GM21619 (cell line): ENCODE measurements around the gene NCOR1.
"Not testable (repeated sequence)": the region's sequence is repeated elsewhere in the genome, so short reads cannot be mapped to it uniquely, and the experiment has no call there.

Experiments
- ATAC-seq: cut with Tn5 transposase; IDR thresholded peaks from one replicate; pipeline ENCODE4 v1.9.1; 2021; ENCODE audit not compliant: unreplicated experiment

NCOR1 gene

DNA sequence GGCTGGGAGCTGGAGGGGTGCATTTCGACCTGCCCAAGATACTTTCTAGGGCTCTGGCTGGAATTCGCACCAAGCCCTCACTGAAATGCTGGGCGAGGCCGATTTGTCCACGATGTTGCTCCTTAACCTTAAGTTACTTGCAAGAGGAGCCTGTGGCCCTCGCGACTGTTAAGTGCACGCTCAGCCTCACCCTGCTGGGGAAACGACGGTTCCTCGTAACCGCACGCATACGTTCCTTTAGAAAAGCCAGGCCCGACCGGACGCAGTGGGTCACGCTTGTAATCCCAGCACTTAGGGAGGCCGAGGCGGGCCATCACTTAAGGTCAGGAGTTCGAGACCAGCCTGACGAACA, 607 bp upstream of the NCOR1 start:
- no peak for ATAC-seq

DNA sequence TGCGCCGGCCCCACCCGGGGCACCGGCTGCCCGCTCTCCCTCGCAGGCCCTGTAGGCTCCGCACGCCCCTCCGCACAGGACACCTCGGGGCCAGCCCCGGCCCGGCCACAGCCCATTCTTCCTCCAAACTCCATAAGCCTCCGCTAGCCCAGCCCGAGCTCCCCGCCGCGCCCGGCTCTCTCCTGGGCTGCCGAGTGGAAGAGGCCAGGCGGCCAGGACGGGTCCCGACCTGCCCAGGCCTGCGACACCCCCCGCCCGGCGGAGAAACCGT, 397 bp downstream of the NCOR1 start:
- ATAC-seq = peak; percentile 36

DNA sequence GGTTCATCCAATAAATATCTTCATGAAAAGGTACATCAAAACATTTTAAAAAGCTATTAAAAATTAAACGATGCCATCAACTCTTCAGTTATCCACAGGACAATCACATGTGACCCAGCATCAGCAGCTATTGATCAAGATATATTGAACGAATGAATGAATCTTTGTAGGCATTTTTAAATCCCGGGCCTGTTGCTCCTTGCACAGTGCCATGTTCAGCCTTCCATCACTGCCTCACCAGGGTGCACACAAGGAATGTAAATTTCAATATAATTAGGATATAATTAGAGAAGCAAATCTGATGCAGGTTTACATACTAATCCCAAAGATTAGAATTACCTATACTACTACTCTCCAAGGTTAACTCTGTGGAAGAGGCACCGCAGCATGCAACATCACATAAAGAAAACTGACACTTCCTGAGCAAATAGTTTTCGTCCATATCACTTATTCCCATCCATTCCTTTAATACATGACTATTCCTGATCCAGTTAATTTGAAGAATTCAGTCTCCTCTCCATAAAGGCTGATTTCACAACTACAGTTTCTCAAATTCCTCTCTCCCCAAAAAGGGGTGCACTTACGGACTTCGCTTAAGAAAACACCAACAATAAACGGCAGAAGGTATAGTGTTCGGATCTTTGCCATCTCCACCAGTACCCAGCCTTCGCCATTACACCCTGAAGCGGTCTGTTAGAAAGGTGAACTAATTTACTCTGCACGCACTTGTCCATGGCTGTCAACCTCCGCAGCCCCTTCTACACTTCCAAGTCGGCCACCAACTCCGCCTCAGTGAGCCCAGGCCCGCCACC, 938 bp downstream of the NCOR1 start:
- no peak for ATAC-seq

DNA sequence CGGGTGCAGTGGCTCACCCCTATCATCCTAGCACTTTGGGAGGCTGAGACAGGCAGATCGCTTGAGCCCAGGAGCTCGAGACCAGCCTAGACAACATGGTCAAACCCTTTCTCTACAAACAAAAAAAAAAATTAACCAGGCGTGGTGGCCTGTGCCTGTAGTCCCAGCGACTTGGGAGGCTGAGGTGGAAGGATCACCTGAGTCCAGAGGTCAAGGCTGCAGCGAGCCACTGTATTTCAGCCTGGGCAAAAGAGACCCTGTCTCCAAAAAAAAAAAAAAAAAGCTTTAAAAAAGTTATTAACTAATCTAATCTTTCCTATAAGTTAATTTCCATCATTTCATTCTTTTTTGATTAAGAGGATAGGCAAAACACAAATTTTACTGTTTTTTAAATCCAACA, 2.5 kb downstream of the NCOR1 start:
- no peak for ATAC-seq

DNA sequence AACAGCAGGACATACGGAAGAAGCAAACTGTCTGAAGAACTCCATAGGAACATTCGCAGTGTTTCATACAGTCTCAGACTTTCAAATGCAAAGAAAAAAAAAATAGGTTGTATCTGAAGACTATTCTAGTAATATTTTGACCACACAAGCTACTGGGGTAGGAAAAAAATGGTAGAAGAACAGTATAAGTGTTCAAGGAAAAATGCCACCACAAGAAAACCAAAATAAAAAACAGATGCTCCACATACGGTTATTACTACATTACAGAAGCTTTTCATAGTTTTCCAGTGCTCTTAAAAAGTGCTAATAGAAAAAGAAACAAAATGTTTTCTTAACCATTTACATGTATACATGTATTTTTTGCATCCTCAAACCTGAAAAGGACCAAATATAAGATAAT, 3.7 kb downstream of the NCOR1 start:
- no peak for ATAC-seq

DNA sequence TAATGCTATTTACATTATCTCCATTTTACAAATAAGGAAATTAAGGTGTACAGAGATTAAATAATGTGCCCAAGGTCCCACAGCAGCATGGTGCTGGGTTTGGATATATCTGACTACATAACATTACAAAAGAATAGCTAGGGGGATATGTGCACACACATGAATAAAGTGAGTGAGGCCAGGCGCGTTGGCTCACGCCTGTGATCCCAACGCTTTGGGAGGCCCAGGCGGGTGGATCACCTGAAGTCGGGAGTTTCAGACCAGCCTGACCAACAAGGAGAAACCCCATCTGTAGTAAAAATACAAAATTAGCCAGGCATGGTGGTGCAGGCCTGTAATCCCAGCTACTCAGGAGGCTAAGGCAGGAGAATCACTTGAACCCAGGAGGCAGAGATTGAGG, 10.6 kb downstream of the NCOR1 start:
- ATAC-seq = not testable (repeated sequence)

DNA sequence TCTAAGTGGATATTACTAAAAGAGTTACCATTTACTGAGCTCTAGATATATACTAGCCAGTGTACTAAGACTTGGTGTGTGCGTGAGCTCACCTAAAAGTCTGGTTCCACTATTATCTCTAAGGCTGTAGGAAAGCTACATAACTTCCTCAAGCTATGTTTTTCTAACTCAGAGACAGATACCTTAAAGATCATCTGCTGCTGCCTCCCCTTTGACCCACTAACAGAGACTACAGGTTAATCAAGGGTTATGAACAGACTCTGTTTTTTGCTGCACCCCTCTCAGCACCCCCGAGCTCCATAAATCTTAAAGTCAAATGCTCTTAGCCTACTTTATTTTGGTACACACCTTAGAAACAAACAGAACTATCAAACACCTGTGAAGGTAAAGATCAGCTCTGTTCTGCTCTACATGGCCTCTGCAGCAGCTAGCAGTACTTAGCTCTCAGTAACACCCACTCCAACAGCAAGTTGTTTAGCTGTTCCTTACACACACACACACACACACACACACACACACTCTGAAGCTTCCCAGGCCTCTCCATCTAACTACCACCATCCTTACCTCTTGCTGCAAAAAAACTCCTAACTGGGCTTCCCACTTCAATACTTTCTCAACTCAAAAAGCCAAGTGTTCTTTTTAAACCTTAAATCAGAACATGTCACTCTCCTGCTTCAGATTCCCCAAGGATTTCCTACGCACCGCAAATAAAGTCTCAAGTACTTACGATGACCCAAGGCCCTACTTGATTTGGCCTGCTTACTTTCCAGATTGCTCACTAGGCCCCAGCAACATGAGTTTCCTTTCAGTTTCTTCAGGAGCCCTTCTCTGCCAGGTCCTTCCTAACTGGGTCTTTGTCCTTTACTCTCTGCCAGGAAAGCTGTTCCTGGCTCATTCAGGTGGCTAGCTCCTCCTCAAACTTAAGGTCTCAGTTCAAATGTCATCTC, 12.5 kb downstream of the NCOR1 start:
- ATAC-seq = not testable (repeated sequence)

DNA sequence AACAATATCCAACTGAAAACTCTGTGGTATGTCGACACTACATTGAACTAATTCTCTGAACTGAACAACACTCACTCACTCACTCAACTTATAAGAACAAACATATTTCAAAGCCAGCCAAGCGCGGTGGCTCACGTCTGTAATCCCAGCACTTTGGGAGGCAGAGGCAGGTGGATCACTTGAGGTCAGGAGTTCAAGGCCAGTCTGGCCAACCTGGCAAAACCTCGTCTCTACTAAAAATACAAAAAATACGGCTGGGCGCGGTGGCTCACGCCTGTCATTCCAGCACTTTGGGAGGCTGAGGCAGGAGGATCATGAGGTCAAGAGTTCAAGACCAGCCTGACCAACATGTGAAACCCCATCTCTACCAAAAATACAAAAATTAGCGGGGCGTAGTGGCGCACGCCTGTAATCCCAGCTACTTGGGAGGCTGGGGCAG, 13.6 kb downstream of the NCOR1 start:
- not testable (repeated sequence) for ATAC-seq

DNA sequence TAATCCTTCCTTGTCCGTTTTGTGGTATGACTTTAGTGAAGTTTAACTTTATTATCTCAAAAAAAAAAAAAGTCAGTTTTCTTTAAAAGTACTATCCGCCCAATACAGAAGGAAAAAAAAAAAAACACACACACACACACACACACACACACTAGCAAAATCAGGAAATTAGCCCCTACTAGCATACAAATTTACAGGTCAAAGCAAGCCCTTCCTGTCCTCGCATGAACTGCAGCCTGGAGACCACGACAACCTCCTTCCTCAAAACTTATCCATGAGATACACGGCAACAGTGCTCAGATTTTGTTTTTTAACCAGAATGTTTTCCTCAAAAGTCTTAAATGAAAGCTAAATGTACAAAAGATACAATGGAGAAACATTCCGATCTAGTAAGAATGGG, 16.2 kb downstream of the NCOR1 start:
- ATAC-seq = no peak

DNA sequence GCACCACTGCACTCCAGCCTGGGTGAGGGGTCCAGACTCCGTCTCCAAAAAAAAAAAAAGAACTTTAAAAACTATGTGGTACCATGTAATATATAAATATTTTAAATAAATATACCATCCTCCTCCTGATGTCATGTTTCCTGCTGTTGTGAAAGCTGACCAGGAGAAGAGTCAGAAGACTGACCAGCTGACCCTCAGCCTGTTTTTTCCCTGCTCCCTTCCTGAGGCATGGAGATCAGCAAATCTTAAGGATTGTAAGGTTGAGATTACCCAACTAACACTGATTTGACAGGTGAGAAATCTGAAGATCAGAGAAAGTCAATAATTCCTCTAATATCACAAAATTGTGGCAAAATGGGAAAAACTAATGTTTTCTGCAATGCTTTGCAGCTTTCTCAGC, 18.1 kb downstream of the NCOR1 start:
- ATAC-seq = no peak

DNA sequence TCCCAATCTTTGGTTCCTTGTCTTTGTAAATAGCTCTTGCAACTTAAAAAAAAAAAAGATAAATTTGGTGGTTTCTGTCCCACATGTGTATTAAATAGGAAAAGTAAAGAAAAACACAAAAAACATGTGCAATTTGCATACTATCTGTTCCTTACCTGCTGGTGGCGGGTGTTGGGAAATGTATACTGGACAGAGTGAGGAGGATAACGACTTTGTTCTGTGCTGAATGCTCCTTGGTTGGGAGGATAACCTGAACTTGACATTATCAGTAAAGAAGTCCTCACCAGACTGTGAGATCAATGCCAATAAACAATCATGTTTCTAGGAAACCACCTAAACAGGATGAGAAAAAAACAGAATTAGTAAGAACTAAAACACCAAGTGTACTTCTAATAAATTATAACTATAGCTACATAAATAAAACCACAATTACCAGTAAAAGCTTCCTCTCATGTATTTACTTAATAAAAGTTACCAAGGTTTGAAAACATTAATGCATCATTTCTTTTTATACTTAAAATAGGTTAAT, 21.0 kb downstream of the NCOR1 start:
- ATAC-seq = not testable (repeated sequence)

DNA sequence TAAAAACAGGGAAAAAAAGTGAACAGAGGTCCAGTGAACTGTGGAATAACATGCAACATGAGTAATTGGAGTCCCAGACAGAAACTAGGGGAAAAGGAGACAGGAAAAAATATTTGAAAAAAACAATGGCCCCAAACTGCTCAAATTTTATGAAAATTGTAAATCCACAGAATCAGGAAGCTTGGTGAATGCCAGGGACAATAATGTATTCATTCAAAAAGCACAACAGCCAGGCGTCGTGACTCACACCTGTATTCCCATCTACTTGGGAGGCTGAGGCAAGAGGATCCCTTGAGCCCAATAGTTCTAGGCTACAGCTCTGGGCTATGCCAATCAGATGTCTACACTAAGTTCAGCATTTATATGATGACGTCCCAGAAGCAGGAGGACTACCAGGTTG, 23.7 kb downstream of the NCOR1 start:
- ATAC-seq = no peak

DNA sequence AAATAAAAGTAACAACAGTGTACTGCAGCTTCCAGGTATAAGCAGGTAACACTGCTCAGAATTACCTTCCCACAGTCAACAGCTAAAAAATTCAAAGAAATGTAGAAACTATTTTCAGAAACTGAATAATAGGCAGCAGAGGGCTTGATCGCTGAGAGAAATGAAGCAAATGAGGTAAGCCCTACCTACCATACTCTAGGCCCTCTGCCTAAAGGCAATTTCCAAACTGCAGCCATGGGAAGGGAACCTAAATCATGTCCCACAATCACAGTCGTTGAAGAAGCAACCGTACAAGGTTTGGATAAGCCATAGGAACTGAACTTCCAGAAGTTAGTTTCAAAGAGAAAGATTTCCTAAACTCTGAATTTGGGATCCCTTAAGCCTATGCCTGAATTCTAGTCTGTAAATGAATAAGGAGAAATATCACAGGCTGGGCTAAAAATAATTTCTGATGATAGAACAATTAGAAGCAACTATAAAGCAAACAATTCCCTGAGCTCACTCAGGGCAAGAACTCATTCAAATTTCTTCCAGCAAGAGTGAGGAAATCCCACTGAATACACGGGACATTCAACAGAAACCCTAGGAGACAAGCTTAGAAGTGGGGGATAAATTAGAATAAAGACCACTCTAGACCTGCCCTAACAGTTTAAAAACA, 24.5 kb downstream of the NCOR1 start:
- ATAC-seq = no peak

DNA sequence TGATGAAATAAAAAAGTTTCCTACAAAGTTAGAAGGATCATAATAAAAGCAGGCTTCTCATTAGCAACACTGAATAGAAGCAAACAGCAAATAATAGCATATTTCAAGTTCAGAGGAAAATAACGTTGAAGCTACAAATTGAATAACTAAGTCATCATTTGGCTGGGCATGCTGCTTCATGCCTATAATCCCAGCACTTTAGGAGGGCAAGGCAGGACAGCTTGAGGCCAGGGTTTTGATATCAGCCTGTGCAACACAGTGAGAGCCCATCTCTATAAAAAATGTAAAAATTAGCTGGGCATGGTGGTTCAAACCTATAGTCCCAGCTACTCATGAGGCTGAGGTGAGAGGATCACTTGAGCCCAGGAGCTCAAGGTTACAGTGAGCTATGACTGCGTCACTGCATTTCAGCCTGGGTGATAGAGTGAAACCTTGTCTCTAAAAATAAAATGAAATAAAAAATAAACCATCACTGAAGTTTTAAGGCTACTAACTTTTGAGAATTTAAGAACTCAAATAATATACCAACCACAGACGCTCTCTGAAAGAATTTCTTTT, 25.5 kb downstream of the NCOR1 start:
- ATAC-seq = no peak

DNA sequence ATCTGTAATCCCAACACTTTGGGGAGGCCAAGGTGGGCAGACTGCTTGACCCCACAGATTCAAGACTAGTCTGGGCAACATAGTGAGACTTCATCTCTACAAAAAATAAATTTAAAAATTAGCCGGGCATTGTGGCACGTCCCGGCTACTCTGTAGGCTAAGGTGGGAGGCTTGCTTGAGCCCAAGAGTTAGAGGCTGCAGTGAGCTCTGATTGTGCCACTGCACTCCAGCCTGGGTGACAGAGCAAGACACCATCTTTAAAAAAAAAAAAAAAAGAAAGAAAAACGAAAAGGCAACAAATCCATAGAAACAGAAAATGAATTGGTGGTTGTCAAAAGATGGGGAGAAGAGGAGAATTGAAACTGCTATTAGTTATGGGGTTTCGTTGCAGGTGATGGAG, 27.7 kb downstream of the NCOR1 start:
- ATAC-seq = no peak

DNA sequence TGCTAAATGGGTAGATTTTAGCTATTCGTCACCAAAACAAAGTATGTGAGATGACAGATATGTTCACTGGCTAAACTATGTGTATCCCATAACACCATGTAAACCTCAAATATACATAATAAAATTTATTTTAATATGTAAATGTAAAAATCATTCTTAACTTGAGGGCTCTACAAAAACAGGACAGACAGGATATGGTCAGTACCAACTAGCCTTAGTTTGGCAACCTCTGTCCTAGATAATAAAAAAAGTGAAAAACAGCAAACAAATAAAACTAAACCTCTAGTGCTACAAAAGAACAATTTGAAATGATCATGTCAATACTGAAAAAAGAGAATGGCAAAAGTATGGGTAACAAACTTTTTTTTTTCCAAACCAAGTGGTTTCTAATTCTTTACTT, 33.8 kb downstream of the NCOR1 start:
- ATAC-seq = no peak

DNA sequence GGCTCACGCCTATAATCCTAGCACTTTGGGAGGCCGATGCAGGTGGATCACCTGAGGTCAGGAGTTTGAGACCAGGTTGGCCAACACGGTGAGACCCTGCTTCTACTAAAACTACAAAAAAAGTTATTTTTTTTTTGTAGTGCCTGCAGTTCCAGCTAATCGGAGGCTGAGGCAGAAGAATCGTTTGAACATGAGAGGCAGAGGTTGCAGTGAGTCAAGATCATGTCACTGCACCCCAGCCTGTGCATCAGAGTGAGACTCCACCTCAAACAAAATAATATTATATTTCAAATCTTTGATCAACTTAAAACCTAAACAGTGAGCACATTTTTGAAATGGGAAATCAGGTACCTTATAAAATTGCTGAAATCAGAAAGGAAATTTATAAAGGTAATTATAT, 36.5 kb downstream of the NCOR1 start:
- no peak for ATAC-seq

DNA sequence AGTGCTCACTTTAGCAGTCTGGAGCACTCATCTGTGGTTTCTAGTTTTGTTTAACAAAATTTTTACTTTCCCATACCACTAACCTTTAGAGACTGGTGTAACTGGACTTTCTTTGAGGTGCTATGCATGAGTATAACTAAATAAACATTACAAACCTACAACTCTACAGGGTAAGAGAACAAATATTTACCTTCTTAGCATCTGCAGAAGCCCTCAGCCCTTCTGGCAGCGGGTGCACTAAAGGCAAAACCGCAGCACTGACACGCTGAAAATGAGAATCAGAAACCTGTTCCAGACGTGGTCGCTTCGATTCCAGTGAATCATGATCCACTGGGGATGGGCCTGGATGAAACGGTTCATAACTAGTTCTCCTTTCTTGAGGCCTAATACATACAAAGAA, 43.7 kb downstream of the NCOR1 start:
- ATAC-seq = no peak

DNA sequence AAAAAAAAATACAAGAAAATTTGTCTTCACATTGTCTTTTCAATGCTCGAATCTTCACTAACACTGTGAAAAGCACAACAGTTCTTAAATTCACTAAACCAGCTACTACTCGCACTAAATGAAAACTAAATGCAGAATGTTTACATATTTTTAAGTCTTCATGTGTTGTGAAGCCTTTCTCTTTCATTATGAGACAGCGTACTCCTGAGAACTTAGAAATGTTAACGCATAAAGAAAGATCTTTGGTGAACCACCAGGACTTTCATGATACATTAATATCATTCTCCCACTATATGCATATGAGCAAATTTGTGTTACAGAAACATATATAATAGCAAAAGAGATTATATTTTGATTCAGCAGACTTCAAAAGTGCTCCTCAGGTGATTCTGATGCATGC, 48.6 kb downstream of the NCOR1 start:
- ATAC-seq = not testable (repeated sequence)

DNA sequence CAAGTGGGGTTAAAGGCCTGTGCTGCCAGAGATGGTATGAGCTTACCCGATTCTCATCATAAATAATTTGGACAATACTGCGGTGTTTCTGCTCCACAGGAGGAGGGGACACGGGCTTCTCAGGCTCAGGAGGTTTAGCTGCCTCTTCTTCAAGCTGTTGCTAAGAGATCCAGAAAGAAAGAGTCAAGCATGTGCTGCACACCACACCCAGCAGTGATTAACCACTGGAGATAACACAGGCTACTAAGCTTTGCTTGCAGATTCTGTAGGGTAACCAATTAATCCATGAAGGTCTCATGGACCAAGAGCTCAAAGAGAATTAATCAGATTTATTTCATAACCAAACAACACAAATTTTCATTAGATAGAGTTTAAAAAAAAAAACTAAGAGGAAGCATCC, 56.6 kb downstream of the NCOR1 start:
- no peak for ATAC-seq

DNA sequence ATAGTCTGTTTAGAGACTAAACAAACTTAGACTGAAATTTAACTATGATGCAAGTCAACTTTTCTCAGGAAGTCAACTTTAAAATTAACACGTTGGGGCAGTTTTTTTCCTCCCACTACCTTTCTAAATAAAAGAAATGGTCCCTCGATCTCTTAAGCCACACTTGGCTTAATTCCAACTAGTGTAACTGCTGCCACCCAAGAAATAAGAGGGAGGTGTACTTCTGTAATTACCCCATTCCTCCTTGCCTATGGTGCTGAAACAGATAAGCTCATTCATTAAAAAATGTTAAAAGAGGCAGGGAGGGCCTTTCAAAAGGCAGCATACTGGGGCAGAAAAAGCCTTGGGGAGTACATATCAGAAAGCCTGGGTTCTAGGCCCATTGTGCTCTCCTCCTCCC, 59.8 kb downstream of the NCOR1 start:
- no peak for ATAC-seq
